ENCODE data around the gene C9orf78.

DNA sequence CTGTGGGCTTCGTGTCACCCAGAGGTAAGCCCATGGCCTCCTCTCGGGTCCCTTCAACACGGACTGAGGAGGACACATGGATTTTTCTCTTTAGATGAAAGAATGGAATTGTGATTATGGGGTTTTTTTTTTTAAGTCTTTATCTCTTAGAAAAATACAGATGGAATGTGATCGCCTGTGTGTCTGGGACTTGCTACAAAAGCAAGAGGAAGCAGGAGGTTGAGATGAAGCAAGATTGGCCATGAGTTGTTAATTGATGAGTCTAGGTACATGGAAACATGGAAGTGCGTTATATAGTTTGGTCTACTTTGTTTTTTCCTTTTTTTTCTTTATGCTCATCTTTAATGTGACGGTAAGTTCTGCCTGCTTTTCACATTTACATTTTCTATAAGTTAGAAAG, 14.8 kb upstream of the C9orf78 start:
- TF ChIP-seq EP300 (IDR thresholded peaks at IDR 0.05; ENCODE audit: borderline replicate concordance), result no peak
- no peak for TF ChIP-seq RAD21 (IDR thresholded peaks at IDR 0.05; ENCODE audit: low read depth)
- no peak for TF ChIP-seq TAF1 (IDR thresholded peaks at IDR 0.05; ENCODE audit: low read depth)
- no peak for TF ChIP-seq REST (IDR thresholded peaks at IDR 0.05; ENCODE audit: low read depth)
- TF ChIP-seq, protein P1, sequence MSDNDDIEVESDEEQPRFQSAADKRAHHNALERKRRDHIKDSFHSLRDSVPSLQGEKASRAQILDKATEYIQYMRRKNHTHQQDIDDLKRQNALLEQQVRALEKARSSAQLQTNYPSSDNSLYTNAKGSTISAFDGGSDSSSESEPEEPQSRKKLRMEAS (IDR thresholded peaks at IDR 0.05), result no peak
- TF ChIP-seq YY1 (IDR thresholded peaks at IDR 0.05; ENCODE audit: low read depth), result no peak
- no peak for TF ChIP-seq TEAD4 (IDR thresholded peaks at IDR 0.05)
- TF ChIP-seq TCF12 (IDR thresholded peaks at IDR 0.05; ENCODE audit: low read depth), result no peak
- TF ChIP-seq ZBTB7A (IDR thresholded peaks at IDR 0.05; ENCODE audit: low read depth), result no peak
- no peak for TF ChIP-seq FOXM1 (IDR thresholded peaks at IDR 0.05; ENCODE audit: borderline replicate concordance, low read depth)
- TF ChIP-seq NFIC (IDR thresholded peaks at IDR 0.05), result no peak
- no peak for TF ChIP-seq EGR1 (IDR thresholded peaks at IDR 0.05)

All from Ishikawa (cell line).